COLO668 (cell line): ENCODE measurements around the gene SLC35E4.
"Not testable (repeated sequence)": the region's sequence is repeated elsewhere in the genome, so short reads cannot be mapped to it uniquely, and the experiment has no call there.

ENCODE experiments used
- DNase-seq: peaks from one replicate; lab custom pipeline; 2025; ENCODE audit not compliant: unreplicated experiment; lab: John Stamatoyannopoulos, UW

Gene SLC35E4

GRCh38 chr22:30648825-30649224 is 13.2 kb downstream of the SLC35E4 start:
- no peak for DNase-seq

GRCh38 chr22:30649430-30650007 is 13.9 kb downstream of the SLC35E4 start:
- peak; percentile 50 for DNase-seq

- DNase-seq: no peak
Observed at GRCh38 chr22:30650508-30651116, 15.0 kb downstream of the SLC35E4 start.

GRCh38 chr22:30652852-30653251 is 17.3 kb downstream of the SLC35E4 start:
- no peak for DNase-seq

- DNase-seq: no peak
Observed at GRCh38 chr22:30654361-30654760, 18.8 kb downstream of the SLC35E4 start.

- DNase-seq: no peak
Observed at GRCh38 chr22:30655532-30655931, 20.0 kb downstream of the SLC35E4 start.

GRCh38 chr22:30662040-30662439 is 26.5 kb downstream of the SLC35E4 start:
- DNase-seq: peak; percentile 12

- DNase-seq: no peak
Observed at GRCh38 chr22:30664798-30665197, 29.2 kb downstream of the SLC35E4 start.

- no peak for DNase-seq
Observed at GRCh38 chr22:30665266-30665665, 29.7 kb downstream of the SLC35E4 start.

- DNase-seq: no peak
Observed at GRCh38 chr22:30665786-30666185, 30.2 kb downstream of the SLC35E4 start.

- DNase-seq: no peak
Observed at GRCh38 chr22:30667107-30667493, 31.5 kb downstream of the SLC35E4 start.

- peak; percentile 94 for DNase-seq
Observed at GRCh38 chr22:30667494-30668385, 32.2 kb downstream of the SLC35E4 start, which contains the start of gene DUSP18. Gene DUSP18, minus strand, starts transcription at chr22:30667875. Its CDS starts 3,872 bp downstream, at chr22:30664003.

- DNase-seq: no peak
Observed at GRCh38 chr22:30668386-30668710, 32.8 kb downstream of the SLC35E4 start.

- no peak for DNase-seq
Observed at GRCh38 chr22:30671071-30671470, 35.5 kb downstream of the SLC35E4 start.

- DNase-seq: no peak
Observed at GRCh38 chr22:30673136-30673535, 37.6 kb downstream of the SLC35E4 start.

- DNase-seq: no peak
Observed at GRCh38 chr22:30674482-30674881, 38.9 kb downstream of the SLC35E4 start.

GRCh38 chr22:30675436-30675835 is 39.9 kb downstream of the SLC35E4 start:
- DNase-seq: no peak

- DNase-seq: not testable (repeated sequence)
Observed at GRCh38 chr22:30676565-30676964, 41.0 kb downstream of the SLC35E4 start.

- not testable (repeated sequence) for DNase-seq
Observed at GRCh38 chr22:30679895-30680690, 44.5 kb downstream of the SLC35E4 start.

GRCh38 chr22:30680991-30681770 is 45.6 kb downstream of the SLC35E4 start:
- no peak for DNase-seq
